HG03045 (cell line): ENCODE data around the gene RXRG.

Experiments used
- ATAC-seq: cut with Tn5 transposase; IDR thresholded peaks from one replicate; pipeline ENCODE4 v1.9.1; 2021; ENCODE audit warnings: mild to moderate bottlenecking, moderate library complexity; ENCODE audit not compliant: unreplicated experiment

RXRG gene

DNA sequence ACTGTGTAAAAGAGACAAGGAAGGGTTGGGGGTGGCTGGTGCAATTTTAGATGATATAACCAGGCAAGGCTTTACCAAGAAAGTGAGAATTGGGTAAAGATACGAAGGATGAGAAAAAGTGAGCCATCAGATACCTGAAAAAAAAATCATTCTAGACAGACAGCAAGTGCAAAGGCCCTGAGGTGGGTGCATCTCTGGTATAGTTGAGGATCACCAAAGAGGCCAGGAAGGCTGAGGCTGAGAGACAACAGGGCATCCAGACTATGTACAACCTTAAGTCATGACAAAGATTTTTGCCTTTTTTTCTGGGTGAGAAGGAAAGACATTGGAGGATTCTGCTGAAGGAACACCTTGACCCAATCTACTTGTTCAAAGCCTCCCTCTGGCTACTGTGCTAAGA lies 29.9 kb downstream of the RXRG start:
- no peak for ATAC-seq

DNA sequence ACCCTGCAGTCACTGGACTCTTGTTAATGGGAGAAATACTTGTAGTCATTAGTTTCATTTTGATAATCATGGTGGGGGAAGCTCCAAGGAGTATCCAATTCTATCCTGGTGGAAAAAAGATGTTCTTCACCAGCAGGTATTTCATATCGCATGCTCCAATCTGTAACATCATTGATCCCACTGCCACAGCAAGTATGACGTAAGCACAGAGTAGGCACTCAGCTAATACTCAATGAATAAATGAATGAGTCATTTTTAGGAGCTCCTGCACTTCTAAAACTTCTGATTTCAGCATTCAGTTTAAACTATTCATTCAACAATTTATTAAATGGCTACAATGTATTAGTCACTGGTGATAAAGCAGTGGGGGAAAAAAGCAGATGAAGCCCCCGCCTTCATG lies 30.3 kb downstream of the RXRG start:
- no peak for ATAC-seq

DNA sequence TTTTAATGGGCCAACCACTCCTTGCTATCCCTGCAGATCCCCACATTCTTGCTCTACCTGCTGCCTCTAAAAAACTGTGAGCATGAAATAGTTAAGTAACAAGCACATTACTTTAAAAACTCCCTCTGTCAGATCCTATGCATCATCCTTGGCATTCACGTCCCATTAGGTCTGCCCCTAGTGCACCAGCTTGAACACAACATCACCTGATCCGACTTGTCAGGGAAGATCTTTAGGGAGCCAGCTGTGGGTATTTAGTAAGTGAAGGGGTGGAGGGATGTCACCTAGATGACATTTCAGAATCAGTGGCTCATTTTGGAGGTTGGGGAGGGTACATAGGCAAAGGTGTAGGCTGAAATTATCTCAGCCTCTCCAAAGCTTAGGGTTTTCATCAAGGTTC lies 33.5 kb downstream of the RXRG start:
- no peak for ATAC-seq

DNA sequence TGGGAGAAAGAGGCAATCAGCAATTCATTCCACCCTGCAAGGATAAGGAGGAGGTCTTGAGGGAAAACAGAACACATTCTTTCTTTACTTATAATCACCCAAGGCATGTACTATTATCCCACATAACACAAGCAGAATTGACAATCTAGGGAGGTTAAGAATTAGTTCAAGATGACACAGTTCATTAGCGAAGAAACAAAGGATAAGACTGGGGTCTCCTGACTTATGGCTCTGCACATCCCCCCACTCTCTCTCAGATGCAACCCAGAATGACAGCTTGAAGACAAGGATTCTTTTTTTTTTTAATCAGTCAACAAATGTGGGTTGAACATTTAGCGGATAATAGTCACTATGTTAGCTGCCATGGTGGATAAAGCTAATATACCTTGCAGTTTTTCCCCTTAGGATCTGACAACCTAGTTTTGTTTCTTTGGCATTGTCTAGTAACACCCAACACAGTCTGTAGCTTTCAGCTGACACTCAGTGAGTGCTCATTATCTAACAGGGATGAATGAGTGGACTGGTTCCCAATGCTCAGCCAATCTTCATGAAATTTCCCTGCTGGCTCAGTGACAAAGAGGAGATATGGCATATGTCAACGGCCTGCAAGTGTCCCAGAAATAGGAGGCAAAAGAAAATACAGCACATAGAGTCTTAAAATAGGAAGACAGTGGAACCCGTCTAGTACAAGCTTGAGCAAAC lies 35.1 kb downstream of the RXRG start:
- ATAC-seq: no peak

DNA sequence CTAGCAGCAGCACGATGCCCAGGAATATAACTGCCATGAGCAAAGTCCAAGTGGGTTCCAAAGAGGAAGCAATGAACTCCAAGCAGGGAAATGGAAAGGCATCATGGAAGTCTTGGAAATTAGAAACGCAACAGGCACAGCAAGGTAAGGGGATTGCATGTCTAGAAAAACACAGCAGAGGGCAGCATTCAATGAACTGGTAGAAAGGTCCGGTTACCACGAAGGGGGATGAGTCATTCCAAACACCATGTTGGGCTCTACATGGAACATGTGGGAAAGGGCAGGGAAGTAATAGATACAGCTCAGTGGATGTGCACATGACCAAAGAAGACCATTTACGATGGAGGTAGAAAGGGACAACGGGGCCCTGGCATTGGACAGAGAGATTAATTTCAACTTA lies 36.4 kb downstream of the RXRG start:
- no peak for ATAC-seq

DNA sequence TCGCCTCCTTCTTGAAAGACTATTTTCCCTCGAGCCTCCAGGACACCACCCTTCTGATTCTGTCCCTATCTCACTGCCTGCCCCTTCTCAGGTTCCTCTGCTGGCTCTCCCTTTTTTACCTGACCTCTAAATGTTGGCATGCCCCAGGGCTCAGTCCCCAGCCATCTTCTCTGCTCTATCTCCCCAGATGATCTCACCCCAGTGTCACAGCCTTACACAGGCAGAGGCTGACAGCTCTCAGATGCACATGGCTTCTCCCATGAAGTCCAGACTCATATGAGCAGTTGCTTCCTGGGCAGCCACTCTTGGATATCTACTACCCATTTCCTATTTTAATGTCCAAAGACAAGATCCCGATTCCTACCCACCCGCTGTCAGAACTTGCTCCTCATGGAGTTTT lies 37.5 kb downstream of the RXRG start:
- no peak for ATAC-seq

DNA sequence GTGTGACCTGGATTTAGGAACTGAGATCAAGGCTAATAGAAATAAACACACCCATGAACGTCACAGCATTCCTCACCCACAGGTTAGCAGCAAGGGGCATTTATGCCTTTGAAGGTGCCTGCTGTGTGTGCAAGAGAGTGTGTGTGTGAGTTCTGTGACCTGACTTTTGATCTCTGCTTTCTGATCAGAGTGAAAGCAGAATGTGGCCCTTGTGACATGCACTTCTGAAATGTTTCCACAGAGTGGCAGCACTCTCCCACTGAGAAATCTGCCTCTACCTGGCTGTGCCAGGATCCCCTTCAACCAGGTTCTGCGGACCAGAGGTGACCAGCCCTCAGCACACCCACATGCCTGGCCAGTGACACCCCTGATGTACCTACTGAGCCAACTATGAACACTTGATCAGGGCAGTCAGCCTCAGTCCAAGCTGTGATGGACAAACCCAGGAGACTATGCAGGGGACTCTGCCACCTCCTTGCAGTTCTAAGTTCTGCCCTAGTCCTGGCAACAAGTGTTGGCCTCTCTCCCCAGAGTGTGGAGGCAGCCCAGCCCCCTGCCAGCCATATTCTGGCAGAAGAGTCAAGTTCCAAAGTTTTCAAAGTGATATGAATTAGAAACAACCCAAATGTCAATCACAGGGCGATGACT lies 41.0 kb downstream of the RXRG start:
- ATAC-seq: no peak

DNA sequence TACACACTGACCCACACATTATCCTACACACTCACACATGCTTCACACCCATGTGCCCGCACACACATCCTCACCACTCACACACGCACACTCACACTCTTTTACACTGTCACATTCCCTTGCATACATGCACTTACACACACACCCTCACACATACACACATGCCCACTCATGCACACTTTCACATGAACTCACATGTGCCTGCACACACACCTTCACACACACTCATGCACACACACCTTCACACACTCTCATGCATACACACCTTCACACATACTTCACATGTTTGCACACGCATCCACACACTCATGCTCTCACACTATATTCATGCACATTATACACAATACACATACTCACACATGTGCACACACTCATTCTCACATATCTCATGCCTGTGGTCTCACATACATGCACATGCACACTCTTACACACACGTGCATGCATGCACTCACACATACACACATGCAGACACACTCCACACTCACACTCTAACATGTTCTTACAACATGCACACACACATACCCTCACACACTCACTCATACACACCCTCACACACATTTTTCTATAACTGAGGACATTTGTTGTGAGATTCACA lies 42.3 kb downstream of the RXRG start:
- ATAC-seq: no peak

DNA sequence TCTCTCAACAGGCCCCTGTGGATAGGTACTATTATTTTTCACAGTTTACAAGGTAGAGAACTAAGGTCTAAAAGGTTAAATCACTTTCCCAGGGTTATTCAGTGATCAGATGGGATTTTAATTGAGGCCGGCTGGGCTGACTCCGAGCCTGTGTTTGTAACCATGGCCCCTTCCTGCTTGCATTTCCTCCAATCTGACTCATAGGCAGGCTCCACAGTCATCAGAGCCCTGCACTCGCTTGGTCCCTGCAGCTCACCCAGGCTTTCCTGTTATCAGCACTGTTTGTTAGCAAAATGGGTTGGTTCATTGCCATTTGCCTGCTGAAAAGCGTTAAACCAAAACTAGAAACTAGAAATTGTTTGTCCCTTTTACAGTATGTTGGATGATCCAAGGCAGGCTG lies 47.0 kb downstream of the RXRG start:
- no peak for ATAC-seq

DNA sequence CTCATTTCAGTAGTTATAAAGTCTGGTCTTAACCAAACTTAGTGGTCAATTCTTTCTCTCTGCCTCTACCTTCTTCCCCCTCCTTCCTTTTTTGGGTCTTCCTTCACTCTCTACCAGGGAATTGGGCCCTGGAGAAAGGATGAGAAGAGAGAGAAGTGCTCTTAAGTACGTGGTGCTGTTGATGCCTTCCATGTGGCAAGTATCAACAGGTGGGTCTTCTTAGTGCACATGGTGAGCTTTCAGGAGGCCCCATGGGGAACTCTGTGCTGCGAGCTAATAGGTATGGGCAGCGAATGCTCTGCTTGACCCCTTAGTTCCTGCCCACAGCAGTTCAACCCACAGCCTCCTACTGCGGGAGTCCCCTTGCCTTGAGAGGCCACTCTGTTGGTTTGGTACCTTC lies 49.0 kb downstream of the RXRG start:
- ATAC-seq: no peak

DNA sequence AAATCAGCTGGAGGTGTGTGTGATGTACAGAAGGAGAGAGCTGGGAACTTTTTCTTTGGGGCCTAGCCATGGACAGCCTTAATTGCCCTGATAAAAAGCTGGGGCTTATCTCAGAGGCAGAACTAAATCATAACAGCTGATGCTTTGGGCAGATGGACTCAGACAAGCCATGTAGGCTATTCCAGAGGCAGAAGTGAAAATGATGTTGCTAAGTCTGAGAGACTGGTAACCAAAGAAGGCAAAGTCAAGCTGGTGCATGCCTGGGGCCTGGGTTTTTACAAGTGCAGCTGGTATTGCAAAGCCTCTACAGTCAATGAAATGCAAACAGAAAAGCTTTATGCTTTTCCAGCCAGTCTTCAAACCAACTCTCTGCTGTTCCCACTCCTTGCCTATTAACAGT lies 49.4 kb downstream of the RXRG start:
- ATAC-seq: peak; percentile 29

DNA sequence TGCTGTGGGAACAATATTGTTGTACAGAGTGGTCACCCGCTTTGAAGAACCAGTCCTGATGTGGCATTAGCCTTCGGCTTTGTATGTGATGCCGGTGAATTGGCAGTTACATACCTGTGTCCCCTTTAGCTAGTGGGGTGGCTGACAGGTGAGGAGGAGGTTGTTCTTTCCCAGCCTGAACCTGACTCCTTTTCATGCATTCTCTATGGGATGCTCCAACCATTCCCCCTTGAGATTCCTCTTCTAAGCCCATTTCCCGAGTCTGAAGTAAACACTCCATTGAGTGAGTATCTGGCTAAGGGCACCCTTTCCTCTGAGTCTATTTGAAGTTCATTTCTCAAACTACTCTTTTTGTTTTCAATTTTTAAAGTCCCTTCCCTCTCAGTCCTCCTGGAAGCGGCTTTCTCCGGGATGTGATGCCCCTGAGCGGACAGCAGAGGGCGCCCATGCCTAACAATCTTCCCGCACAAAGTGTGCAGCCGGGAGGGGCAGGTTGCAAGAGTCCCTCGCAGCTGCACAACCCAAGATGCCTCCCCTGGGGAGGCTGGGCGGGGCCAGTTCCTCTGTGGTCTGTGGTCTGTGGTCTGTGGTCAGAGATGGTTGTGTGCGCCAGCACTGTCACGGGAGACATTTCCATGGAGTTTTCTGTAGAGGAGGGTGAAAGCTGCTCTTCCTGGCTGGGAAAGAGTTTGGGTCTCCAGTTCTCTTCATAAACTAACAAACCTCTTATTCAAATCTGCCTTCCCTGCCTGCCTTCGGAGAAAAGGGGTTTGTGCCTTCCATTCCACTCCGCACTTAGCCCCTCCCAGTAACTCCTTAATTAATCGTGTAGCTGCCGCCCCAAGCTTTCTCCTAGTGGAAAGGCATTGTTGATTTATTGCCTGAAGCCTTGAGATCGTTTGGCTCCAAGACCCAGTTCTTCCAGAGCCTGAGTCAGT lies 52.0 kb downstream of the RXRG start:
- peak; percentile 98 for ATAC-seq

DNA sequence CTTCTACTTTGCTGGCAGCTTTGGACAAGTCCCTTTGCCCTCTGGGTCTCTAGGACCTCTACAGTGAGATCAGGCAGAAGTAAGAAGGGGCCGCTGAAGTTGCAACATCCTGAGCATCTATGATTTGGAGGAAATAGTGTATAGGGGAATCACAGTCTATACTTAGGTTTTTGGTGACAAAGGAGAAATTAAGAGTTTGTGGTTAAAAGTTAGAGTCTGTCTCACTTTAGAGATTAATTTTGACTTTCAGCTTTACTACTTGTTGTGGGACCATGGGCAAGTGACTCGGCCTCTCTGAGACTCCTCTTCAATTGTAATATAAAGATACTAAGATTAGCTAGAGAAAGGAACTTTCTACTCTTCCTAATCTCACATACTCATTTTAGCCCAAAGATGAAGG lies 55.3 kb downstream of the RXRG start:
- no peak for ATAC-seq

DNA sequence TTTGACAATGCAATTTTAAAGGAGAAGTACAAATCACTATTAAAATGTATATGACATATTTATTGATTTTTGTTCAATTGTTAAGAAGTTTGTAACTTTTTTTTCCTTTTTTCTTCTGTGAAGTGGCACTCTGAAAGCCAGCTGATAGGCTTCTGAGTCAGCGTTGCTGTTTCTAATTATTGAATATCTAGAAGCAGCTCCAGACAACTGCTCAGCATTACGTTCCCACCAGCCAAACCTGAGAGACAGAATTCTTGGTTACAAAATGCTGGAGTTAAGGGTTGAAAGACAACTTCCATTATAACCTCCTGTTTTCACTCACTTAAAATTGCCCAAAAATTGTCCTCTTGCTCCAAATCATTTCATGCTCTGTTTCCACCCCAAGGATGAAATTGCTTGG lies 57.0 kb downstream of the RXRG start:
- ATAC-seq: no peak

DNA sequence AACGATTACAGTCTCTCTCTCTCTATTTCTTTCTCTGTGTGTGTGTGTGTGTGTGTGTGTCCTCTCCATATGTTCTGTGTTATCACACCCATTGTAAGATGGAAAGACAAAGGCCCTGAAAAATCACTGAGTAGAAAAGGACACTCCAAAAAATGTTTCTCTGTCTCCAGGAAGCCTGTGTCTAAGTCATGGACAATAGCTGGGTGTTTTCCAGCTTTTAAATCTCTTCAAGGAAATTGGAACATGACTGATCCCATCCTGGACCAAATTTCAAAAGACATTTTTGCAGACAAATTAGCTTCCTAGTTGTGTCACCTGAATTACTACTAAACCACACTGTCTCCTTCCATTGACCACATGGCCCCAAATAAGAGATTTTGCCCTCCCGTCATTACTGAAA lies 57.4 kb downstream of the RXRG start:
- ATAC-seq: no peak

DNA sequence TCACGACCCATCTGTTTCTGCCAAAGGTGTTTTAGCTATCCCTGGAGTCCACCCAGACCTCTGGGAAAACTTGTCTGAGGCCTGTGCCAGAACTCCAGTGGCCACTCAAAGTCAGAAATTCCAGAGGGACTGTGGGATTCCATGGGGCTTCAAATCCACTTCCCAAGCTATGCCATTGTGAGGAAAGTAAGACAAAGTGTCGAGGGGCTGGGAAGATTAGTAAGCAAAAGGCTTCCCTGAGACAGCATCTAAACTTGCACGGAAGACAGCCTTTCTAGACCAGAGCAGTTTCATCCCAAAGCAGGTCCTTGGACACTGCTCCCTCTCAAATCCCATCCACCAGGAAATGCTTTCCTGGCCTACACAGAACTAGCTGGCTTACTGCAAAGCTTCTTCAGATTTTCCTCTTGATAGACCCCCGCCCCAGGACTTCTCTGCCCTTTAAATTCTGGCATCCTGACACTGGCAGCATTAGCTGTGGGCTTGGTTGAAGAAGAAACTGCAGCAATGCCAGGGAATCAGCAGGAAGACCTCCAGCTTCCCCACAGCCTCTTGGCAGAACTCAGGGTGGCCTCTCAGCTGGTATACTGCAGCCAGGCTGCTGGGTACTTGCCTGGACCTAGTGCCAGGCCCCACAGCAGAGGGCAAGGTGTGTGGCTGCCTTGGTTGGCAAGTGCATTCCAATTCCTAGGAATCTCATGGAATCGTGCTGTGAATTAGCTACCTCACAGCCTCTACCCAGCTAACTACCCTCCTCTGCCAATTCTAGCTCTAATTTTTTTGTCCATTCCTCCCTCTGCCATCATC lies 61.1 kb downstream of the RXRG start:
- ATAC-seq: no peak

DNA sequence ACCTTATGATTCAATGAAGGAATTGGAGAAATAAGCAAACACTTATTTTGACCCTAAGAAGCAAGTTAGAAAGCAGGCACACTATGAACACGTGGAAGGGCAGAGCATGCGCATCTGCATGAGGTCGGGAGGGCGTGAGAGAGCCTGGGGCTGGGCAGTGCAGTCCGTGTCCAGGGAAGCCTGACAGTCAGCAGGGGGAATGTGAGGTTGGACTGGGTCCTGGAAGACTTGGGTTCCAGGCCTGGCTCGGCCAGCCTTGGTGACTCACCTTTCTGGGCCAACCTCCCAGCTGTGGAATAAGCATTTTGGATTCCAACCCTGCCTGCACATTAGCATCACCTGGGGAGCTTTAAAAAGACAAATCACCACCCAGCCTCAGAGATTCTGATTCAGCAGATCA lies 61.9 kb downstream of the RXRG start:
- ATAC-seq: no peak

DNA sequence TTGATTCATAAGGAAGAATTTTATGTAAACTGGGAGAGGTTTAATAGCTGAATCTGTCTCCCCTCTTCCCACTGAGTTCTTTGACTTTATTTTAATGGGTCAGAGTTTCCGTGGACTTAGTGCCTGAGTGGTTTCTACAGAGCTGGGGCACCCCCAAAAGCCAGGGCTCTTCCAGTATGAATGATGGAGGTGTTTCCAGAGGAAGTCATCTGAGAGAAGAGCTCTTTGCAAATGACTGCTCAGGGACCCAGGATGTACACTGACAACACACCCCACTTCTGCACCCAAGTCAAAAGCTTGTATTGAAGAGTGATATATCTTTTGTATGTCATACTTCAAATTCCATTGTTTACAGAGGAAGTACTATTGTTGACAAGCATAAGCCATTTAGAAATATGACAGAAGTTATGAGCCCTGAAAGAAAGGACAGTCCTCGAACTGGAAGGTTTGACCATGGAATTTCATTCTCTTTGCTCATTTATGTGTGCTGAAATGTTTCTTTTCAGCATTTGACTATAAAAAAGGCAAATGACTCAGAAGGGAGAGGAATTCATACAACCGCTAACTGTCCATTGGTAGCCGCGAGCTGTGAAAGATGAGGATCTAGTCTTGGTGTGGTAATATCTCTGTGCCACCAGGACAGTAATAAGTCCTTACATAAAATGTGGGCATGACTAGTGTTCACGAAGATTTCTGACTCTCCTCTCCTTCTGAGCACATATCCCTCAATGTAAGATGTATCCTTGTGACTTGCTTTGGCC lies 63.0 kb downstream of the RXRG start:
- no peak for ATAC-seq

DNA sequence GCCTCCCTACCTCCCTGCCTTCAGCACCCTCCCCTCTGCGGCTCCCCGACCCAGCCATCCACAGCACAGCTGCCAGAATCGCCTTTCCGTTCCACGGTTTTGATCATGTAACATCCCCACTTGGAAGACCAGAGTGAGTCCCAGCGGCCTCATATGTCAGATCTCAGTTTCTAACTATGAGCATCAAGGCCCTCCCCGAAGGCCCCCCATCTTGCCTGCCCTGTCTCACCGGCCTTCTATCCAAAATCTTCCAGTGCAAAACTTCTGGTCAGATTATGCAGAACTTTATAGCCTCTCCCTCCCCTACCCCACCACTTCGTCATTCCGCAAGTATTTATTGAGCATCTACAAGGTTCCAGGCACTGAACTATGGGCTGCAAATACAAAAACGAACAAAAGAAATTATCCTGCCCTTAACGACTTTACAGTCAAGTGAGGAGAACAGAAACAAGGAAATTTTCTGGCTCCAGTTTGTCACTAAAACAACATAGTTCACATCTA lies 68.1 kb downstream of the RXRG start:
- no peak for ATAC-seq
